T47D (cell line): ENCODE data around the gene MED26.

Experiments used
- DNase-seq, 2 experiments: peaks; one replicate each; pipeline versions ENCODE4 v3.0.0 to v3.0.0-alpha.2; 2011 to 2012; ENCODE audit warnings: low read depth in 1 of 2, low spot score in 1 of 2
- JUND ChIP-seq: IDR thresholded peaks from 2 replicates; pipeline ENCODE4 v1.6.1; 2012; ENCODE audit warnings: low read depth
- in situ Hi-C: cut with HindIII; loops from 2 replicates; pipeline ENCODE4 v1.10.0; 2016; ENCODE audit warnings: low sequenced_read_pairs, low pct_unique_long_range_greater_than_20kb

MED26 gene

DNA sequence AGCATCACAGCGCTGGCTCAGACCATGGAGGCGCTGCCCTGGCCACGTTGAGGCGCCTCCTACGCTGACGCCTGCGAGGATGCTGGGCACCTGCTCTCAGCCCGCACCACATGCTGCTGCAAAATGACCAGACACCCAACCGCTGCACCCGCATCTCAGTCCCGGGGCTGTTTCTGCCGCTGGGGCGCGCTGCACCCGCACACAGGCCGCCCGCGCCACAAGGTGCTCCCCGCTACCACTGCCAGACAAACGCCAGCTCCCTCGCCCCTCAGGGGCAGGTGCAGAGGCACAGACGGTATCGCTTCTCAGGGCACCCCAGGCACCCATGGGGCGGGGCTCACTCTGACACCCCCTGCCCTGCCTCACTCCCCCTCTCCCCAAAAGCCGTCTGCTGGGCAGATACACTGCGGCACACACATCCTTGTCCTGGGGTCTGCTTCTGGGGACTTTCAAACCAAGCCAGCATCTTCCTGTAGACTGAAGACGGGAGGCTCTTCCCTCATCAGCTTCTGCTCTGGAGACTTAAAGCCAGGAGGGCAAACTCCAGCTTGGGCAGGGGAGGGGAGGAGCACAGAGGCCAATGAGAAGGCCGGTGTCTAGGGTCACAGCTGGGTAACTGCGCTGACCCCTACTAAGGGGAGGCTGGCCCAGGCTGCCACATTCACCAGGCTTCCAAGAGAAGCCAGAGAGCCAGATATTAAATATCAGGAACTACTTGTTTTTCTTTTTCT lies 102.1 kb downstream of the MED26 start:
- in situ Hi-C loops: no loop called here
- DNase-seq: no peak
- TF ChIP-seq JUND: no peak

GRCh38 chr19:16524991-16525734 lies 102.8 kb downstream of the MED26 start:
- TF ChIP-seq JUND: no peak
- in situ Hi-C loops: no loop called here
- no peak for DNase-seq
